ENCODE data around the gene CXCR3.

DNA sequence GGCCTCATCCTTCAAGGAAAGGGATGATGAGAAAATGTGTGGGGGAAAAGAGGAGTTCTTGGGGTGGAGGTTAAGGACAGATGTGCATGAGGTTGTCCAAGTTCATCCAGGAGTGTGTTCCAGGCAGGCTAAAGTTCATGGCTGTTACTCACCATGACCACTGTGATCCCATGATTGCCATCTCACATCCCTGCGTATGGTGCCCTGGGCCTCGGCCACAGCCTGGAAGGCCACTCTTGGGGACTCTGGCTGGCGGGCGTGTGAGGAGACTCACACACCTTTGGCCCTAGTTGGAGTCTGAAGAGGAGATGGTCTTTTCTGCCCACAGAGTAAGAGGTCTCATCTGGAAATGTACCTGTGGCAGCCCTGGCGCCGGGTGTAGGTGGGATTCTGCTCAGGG, 41.6 kb upstream of the CXCR3 start:
- TF ChIP-seq, protein P1, sequence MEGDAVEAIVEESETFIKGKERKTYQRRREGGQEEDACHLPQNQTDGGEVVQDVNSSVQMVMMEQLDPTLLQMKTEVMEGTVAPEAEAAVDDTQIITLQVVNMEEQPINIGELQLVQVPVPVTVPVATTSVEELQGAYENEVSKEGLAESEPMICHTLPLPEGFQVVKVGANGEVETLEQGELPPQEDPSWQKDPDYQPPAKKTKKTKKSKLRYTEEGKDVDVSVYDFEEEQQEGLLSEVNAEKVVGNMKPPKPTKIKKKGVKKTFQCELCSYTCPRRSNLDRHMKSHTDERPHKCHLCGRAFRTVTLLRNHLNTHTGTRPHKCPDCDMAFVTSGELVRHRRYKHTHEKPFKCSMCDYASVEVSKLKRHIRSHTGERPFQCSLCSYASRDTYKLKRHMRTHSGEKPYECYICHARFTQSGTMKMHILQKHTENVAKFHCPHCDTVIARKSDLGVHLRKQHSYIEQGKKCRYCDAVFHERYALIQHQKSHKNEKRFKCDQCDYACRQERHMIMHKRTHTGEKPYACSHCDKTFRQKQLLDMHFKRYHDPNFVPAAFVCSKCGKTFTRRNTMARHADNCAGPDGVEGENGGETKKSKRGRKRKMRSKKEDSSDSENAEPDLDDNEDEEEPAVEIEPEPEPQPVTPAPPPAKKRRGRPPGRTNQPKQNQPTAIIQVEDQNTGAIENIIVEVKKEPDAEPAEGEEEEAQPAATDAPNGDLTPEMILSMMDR (IDR thresholded peaks at IDR 0.05): no peak
- no peak for TF ChIP-seq POLR2A (IDR thresholded peaks at IDR 0.05)

All from adrenal gland (tissue), 5 donors.